GM18520 (cell line): ENCODE measurements around the gene INO80.

Source experiments
- ATAC-seq: cut with Tn5 transposase; IDR thresholded peaks from one replicate; pipeline ENCODE4 v1.9.1; 2021; ENCODE audit not compliant: unreplicated experiment

Gene INO80

GRCh38 chr15:40931300-40932142 lies 184.6 kb downstream of the INO80 start:
- no peak for ATAC-seq

- ATAC-seq: no peak
Observed at GRCh38 chr15:40930430-40931299, 185.4 kb downstream of the INO80 start.

- no peak for ATAC-seq
Observed at GRCh38 chr15:40929660-40930429, 186.2 kb downstream of the INO80 start.
